HepG2 (cell line): ENCODE measurements around the gene TMEM233. TPM values are rescaled to one million over a fixed set of nuclear protein-coding genes. Genes with fewer than 3 reads are reported as not detected.

Experiments
- ARHGAP35 ChIP-seq: sonication (generic); formaldehyde crosslinking; IDR thresholded peaks from 2 replicates; pipeline ENCODE4 v1.9.0; 2022; ENCODE audit warnings: mild to moderate bottlenecking, inconsistent platforms, moderate library complexity, missing genetic modification reagents, borderline replicate concordance
- ARNTL ChIP-seq: sonication (generic); formaldehyde crosslinking; IDR thresholded peaks from 2 replicates; pipeline ENCODE4 v1.4.0; 2020; ENCODE audit warnings: mild to moderate bottlenecking, missing genetic modification reagents
- BRCA1 ChIP-seq: sonication (generic); formaldehyde crosslinking; IDR thresholded peaks from 2 replicates; pipeline ENCODE4 v1.4.0; 2020; ENCODE audit warnings: missing genetic modification reagents
- BRD4 ChIP-seq: sonication (generic); formaldehyde crosslinking; IDR thresholded peaks from 2 replicates; pipeline ENCODE4 v1.4.0; 2020; ENCODE audit warnings: missing genetic modification reagents
- FOXJ3 ChIP-seq: sonication (generic); formaldehyde crosslinking; IDR thresholded peaks from 2 replicates; pipeline ENCODE4 v1.4.0; 2020; ENCODE audit warnings: missing genetic modification reagents, mild to moderate bottlenecking, borderline replicate concordance
- KAT8 ChIP-seq: IDR thresholded peaks from 2 replicates; pipeline ENCODE4 v1.6.1; 2016; ENCODE audit warnings: missing genetic modification reagents, missing compliant biosample characterization
- KDM3A ChIP-seq: IDR thresholded peaks from 2 replicates; pipeline ENCODE4 v1.6.1; 2018; ENCODE audit warnings: low read depth, missing compliant biosample characterization
- NFIC ChIP-seq: IDR thresholded peaks from 2 replicates; pipeline ENCODE4 v1.6.1; 2012; ENCODE audit warnings: mild to moderate bottlenecking, low read length, inconsistent platforms
- POGZ ChIP-seq: sonication (generic); formaldehyde crosslinking; IDR thresholded peaks from 2 replicates; pipeline ENCODE4 v1.4.0; 2020; ENCODE audit warnings: mild to moderate bottlenecking, missing genetic modification reagents
- RXRB ChIP-seq: IDR thresholded peaks from 2 replicates; pipeline ENCODE4 v1.6.1; 2016; ENCODE audit warnings: borderline replicate concordance, missing genetic modification reagents, missing compliant biosample characterization
- TCF7L2 ChIP-seq: IDR thresholded peaks from 2 replicates; pipeline ENCODE4 v1.6.1; 2011; ENCODE audit warnings: mild to moderate bottlenecking, low read depth, low read length, moderate library complexity
- YEATS2 ChIP-seq: sonication (generic); formaldehyde crosslinking; IDR thresholded peaks from 2 replicates; pipeline ENCODE4 v1.4.0; 2020; ENCODE audit warnings: missing genetic modification reagents, borderline replicate concordance
- polyA plus RNA-seq, 8 experiments: library from polyadenylated mRNA; depleted of rRNA in 3 of 8; stranded (reverse) in 7 of 8; unstranded in 1 of 8; fragments of >200 nt; fragmentation: Illumina TruSeq in 4 of 8; extraction: Trizol in 4 of 8; gene quantifications; 2 replicates each; pipeline versions ENCODE4 v1.2.1 to v1.2.3, GENCODE V29; 2011 to 2016; ENCODE audit warnings: low read depth in 4 of 8, missing spikeins in 1 of 8, mixed read lengths in 1 of 8; ENCODE audit not compliant: insufficient read depth in 1 of 8
- total RNA-seq, 5 experiments: library from RNA; depleted of rRNA; stranded (reverse); fragments of >200 nt; fragmentation: Illumina TruSeq; extraction: Trizol; gene quantifications; 2 replicates each; pipeline ENCODE4 v1.2.3, GENCODE V29; 2016; ENCODE audit warnings: low read depth in 1 of 5
- TF ChIP-seq, protein P1 (sequence below): IDR thresholded peaks from 2 replicates; pipeline ENCODE4 v1.6.1; 2016; ENCODE audit warnings: mild to moderate bottlenecking
- TF ChIP-seq, protein P2 (sequence below): sonication (generic); formaldehyde crosslinking; IDR thresholded peaks from 2 replicates; pipeline ENCODE4 v1.8.1; 2022; ENCODE audit warnings: low read depth, mild to moderate bottlenecking, missing genetic modification reagents
- TF ChIP-seq, protein P3 (sequence below): sonication (generic); formaldehyde crosslinking; IDR thresholded peaks from 2 replicates; pipeline ENCODE4 v1.5.0; 2020; ENCODE audit warnings: mild to moderate bottlenecking, missing genetic modification reagents
- TF ChIP-seq, protein P4 (sequence below): sonication (generic); formaldehyde crosslinking; IDR thresholded peaks from 2 replicates; pipeline ENCODE4 v1.4.0; 2020; ENCODE audit warnings: missing genetic modification reagents, borderline replicate concordance
- TF ChIP-seq, protein P5 (sequence below): sonication (generic); formaldehyde crosslinking; IDR thresholded peaks from 2 replicates; pipeline ENCODE4 v1.9.0; 2021; ENCODE audit warnings: missing genetic modification reagents, borderline replicate concordance

TMEM233 gene
- total and polyA plus RNA-seq, 2 of the 13 experiments (the other 11 are each of a cell fraction or from before 2014, with no cell fraction given): 0.03 TPM; not detected in 1

DNA sequence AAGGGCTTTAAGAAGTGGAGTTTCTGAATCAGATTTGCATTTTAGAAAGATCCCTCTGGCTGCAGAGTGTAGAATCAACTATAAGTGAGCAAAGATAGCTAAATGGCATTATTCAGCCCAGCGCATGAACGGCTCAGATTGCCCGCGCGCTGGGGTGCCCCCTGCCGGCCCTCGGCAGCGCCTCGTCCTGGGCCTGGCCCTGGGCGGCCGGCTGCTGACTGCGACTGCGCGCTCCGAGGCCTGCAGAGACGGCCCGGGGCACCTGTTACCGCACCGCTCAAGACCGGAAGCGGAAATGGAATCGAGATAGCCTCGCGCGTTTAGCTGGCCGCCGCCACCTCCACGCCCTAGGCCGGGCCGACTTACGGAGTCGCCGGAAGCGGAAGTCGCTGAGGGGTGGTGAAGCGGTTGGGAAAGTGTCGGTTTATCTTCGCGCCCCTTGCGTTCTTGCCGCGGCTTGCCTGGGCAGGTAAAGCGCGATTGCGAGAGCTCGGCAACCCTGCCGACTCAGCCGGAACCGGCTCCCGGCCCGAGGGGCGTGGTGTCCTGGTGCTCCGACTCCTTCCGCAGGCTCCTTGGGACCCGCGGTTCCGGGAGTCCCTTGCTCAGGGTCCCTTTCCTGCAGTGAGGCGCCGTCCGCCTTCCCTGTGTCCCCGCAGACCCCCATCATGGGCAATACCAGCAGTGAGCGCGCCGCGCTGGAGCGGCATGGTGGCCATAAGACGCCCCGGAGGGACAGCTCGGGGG is 74.2 kb downstream of the TMEM233 start, which contains the start of gene PRKAB1 (continued):
- no peak; the same call in 1 of the 2 replicates for TF ChIP-seq ARHGAP35
- no peak for TF ChIP-seq NFIC
- no peak for TF ChIP-seq TCF7L2
- TF ChIP-seq FOXJ3 (CRISPR knock-in tag): no peak
- peak; percentile 51 for TF ChIP-seq RXRB
- no peak for TF ChIP-seq BRD4
- TF ChIP-seq POGZ (CRISPR knock-in tag): peak; percentile 92
- 0 out of 2 replicates have a peak, but pooled peaks have one; percentile 52 for TF ChIP-seq ARNTL (CRISPR knock-in tag)
- TF ChIP-seq, protein P1, sequence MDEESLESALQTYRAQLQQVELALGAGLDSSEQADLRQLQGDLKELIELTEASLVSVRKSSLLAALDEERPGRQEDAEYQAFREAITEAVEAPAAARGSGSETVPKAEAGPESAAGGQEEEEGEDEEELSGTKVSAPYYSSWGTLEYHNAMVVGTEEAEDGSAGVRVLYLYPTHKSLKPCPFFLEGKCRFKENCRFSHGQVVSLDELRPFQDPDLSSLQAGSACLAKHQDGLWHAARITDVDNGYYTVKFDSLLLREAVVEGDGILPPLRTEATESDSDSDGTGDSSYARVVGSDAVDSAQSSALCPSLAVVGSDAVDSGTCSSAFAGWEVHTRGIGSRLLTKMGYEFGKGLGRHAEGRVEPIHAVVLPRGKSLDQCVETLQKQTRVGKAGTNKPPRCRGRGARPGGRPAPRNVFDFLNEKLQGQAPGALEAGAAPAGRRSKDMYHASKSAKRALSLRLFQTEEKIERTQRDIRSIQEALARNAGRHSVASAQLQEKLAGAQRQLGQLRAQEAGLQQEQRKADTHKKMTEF (CRISPR knock-in tag): peak; percentile 88
- TF ChIP-seq, protein P2, sequence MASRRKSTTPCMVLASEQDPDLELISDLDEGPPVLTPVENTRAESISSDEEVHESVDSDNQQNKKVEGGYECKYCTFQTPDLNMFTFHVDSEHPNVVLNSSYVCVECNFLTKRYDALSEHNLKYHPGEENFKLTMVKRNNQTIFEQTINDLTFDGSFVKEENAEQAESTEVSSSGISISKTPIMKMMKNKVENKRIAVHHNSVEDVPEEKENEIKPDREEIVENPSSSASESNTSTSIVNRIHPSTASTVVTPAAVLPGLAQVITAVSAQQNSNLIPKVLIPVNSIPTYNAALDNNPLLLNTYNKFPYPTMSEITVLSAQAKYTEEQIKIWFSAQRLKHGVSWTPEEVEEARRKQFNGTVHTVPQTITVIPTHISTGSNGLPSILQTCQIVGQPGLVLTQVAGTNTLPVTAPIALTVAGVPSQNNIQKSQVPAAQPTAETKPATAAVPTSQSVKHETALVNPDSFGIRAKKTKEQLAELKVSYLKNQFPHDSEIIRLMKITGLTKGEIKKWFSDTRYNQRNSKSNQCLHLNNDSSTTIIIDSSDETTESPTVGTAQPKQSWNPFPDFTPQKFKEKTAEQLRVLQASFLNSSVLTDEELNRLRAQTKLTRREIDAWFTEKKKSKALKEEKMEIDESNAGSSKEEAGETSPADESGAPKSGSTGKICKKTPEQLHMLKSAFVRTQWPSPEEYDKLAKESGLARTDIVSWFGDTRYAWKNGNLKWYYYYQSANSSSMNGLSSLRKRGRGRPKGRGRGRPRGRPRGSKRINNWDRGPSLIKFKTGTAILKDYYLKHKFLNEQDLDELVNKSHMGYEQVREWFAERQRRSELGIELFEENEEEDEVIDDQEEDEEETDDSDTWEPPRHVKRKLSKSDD (CRISPR knock-in tag): peak; percentile 73; the same call in 1 of the 2 replicates
- TF ChIP-seq, protein P3, sequence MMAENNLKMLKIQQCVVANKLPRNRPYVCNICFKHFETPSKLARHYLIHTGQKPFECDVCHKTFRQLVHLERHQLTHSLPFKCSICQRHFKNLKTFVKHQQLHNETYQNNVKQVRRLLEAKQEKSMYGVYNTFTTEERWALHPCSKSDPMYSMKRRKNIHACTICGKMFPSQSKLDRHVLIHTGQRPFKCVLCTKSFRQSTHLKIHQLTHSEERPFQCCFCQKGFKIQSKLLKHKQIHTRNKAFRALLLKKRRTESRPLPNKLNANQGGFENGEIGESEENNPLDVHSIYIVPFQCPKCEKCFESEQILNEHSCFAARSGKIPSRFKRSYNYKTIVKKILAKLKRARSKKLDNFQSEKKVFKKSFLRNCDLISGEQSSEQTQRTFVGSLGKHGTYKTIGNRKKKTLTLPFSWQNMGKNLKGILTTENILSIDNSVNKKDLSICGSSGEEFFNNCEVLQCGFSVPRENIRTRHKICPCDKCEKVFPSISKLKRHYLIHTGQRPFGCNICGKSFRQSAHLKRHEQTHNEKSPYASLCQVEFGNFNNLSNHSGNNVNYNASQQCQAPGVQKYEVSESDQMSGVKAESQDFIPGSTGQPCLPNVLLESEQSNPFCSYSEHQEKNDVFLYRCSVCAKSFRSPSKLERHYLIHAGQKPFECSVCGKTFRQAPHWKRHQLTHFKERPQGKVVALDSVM (CRISPR knock-in tag): peak; percentile 64; the same call in 1 of the 2 replicates
- peak; percentile 76; the same call in 1 of the 2 replicates for TF ChIP-seq KDM3A (CRISPR knock-in tag)
- TF ChIP-seq, protein P4, sequence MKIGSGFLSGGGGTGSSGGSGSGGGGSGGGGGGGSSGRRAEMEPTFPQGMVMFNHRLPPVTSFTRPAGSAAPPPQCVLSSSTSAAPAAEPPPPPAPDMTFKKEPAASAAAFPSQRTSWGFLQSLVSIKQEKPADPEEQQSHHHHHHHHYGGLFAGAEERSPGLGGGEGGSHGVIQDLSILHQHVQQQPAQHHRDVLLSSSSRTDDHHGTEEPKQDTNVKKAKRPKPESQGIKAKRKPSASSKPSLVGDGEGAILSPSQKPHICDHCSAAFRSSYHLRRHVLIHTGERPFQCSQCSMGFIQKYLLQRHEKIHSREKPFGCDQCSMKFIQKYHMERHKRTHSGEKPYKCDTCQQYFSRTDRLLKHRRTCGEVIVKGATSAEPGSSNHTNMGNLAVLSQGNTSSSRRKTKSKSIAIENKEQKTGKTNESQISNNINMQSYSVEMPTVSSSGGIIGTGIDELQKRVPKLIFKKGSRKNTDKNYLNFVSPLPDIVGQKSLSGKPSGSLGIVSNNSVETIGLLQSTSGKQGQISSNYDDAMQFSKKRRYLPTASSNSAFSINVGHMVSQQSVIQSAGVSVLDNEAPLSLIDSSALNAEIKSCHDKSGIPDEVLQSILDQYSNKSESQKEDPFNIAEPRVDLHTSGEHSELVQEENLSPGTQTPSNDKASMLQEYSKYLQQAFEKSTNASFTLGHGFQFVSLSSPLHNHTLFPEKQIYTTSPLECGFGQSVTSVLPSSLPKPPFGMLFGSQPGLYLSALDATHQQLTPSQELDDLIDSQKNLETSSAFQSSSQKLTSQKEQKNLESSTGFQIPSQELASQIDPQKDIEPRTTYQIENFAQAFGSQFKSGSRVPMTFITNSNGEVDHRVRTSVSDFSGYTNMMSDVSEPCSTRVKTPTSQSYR (CRISPR knock-in tag): no peak; the same call in 1 of the 2 replicates
- peak; percentile 96 for TF ChIP-seq KAT8 (CRISPR knock-in tag)
- TF ChIP-seq, protein P5, sequence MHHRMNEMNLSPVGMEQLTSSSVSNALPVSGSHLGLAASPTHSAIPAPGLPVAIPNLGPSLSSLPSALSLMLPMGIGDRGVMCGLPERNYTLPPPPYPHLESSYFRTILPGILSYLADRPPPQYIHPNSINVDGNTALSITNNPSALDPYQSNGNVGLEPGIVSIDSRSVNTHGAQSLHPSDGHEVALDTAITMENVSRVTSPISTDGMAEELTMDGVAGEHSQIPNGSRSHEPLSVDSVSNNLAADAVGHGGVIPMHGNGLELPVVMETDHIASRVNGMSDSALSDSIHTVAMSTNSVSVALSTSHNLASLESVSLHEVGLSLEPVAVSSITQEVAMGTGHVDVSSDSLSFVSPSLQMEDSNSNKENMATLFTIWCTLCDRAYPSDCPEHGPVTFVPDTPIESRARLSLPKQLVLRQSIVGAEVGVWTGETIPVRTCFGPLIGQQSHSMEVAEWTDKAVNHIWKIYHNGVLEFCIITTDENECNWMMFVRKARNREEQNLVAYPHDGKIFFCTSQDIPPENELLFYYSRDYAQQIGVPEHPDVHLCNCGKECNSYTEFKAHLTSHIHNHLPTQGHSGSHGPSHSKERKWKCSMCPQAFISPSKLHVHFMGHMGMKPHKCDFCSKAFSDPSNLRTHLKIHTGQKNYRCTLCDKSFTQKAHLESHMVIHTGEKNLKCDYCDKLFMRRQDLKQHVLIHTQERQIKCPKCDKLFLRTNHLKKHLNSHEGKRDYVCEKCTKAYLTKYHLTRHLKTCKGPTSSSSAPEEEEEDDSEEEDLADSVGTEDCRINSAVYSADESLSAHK (CRISPR knock-in tag): no peak
- TF ChIP-seq BRCA1 (CRISPR knock-in tag): no peak
- TF ChIP-seq YEATS2: peak; percentile 86
